OCI-M2 (cell line): ENCODE measurements around the gene CREB3L4.
"Not testable (repeated sequence)": the region's sequence is repeated elsewhere in the genome, so short reads cannot be mapped to it uniquely, and the experiment has no call there.

Source experiments
- DNase-seq: peaks from one replicate; lab custom pipeline; 2025; ENCODE audit not compliant: unreplicated experiment; lab: John Stamatoyannopoulos, UW

Gene CREB3L4

DNA sequence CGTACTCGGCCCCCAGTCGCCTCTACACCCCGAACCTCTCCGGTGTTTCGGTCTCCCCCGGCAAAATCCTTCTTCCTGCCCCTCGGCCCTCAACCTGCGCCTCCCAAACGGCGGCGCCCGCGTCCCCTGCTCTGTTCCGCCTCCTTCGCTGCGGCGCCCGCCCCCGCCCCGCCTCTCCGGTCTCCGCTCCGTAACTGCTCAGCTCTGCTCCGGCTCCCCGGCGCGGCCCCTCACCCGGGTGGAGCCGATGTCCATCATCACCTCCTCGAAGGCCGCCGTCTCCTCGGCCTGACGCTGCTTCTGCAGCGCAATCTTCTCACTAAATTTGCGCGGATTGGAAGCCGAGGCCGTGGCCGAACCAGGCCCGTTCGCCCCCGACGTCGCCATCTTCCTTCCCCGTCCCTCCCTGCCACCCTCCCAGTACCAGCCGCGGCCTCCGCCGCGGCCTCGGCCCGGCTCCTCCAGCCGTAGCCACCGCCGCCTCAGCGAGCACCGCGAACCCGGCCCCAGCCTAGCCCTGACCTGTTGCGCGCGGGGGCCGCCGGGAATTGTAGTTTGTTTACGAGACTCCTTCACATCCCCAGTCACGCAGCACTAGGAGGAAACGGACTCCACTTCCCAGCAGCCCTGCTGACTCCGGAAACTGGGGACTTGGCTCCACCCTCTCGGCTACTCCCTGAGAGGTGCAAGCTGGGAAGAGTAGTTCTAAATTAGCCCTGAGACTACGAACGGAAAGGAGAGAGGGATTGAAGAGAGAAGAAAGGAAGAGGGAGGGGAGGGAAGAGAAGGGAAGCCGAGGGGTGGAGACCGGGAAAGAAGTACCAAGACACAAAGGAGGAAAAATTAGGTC, 9.4 kb upstream of the CREB3L4 start, which contains the start of gene CRTC2:
Gene CRTC2, minus strand, starts transcription at position 502 of the 850 bp plus-strand sequence. Its CDS starts 115 bp downstream, at position 387.
- peak; percentile 58 for DNase-seq

DNA sequence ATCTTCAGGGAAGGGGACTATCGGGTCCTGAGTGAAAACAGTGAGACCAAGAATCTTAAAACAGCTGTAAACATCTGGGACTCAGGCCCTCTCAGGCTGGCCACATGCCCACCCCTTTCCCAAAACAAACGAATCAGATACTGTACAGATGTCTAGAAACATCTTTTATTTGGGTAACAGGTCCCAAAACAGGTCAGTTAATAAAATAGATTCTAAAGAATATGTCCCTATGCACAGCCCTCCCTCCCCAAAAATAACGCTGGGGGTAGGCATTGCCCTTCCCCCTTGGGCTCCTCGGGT, 8.8 kb upstream of the CREB3L4 start:
- DNase-seq: no peak

DNA sequence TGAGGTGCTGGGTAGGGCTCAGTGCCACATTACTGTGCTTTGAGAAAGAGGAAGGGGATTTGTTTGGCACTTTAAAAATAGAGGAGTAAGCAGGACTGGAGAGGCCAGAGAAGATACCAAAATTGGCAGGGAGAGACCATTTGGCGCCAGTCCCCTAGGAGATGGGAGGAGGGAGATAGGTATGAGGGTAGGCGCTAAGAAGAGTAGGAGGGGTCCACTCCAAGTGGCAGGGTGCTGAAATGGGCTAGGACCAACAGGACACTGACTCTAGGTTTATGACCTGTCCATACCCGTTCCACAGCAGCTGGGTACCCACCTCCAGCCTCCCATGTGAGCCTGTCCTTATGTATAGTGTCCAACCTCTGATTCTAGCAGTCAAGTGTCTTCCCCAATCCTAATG, 8.2 kb upstream of the CREB3L4 start:
- no peak for DNase-seq

DNA sequence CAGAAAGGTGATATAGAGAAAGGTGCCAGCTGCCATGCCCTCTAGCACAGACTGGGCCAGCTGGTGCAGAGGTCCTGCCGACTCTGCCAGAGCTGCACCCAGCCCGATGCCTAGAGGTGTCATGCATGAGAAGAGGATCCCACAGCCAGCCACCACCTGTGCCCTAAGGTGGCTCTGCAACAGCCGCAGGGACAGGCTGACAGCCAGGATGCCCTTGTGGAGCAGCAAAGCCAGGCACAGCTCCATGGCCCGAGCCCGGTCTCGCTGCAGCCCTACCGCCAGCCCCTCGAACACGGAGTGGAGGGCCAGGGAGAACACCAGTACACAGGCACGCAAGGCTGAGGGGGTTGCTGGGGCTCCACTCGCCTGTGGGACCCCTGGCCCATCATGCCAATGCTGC, 7.5 kb upstream of the CREB3L4 start:
- DNase-seq: no peak

DNA sequence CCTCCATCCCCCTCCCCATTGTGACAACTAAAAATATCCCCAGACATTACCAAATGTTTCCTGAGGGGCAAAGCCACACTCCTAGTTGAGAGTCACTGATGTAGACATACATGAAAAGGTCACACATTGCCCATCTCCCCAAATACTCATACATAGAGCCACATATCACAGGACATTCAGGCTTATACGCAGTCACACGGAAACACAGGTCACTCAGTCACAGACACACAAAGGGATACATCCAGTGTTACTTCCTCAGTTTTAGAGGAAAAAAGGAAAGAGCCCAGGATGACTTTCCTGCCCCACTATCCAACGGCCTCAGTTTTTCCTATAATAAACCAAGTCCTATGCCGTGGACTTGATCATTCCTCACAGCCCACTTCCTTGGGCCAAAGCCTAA, 6.3 kb upstream of the CREB3L4 start:
- no peak for DNase-seq

DNA sequence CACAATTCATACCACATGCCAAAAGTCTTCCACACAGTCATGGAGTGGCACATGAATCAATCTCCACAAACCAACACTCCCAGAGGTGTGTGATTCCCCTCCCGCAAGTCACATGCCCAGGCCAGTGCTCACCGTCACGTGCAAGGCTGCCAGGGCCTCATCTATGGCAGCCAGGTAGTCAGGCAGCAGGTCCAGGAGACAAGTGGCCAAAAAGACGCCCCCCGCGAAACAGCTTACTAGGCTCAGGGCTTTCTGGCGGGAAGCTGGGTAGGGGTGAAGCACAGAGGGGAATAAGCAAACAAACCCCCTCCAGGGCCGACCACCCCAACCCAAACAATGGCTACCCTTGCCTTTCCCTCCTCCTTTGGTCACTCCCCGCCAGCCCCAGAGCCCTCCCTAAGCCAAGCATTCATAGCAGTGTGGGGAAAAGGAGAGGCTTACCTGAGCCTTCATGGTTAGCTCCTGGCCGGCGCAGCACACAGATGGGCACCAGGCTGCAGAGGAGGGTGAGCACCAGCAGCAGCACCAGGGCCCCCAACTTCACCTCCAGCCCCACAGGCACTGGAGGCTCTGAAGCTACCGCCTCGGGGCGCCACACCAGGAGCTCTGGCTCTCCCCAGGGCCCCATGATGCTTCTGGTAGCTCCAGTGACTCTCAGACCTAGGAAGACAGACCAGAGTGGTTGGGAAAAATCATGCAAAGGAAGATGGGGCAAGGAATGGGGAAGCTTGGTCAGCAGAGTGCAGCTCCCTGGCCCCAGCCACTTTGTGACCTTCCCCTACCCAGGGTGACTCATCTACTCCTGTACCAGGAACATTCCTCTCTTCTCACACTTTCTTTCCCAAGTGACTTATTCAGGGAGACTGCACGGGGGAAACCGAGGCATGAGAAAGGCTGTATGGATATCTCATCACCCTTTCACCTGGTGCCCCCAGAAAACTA, 5.3 kb upstream of the CREB3L4 start:
- DNase-seq: no peak

DNA sequence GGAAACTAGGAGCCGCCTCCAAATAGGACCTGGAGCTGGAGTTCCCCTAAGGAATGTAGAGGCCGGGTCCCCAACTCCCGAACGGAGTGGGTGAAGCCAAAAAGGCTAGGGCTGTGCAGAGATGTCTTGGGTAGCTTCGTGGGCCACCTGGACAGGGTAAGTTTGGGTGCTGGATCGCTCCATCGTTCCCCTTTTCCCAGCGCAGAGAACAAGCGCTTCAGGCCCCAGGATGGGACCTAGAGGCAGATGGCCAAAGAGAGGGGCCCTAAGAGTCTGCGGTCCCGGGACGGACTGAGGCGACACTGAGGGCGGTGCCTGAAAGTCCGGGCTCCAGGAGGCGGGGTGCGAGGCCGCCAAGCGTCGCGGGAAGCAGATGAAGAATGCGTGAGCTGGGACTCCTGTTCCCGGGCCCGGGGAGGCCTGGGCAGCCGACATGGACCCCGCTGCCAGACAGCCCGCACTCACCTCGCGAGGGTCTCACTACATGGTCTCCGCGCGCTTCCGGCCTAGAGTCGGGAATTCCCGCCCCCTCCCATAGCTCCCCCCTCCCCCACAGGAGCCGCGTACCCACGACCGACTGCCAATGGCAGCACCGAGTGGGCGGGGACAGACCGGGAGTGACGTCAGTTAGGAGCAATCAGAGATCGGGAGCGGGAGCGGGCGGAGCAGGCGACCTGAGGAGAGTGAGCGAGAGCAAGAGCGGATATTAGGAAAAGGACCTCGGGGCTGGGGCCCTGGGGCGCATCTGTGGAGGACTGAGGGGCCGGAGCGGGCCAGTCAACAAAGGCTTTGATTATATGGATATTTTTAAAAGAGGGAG, 4.5 kb upstream of the CREB3L4 start, which contains the start of gene SLC39A1:
Gene SLC39A1, minus strand, starts transcription at position 508 of the 820 bp plus-strand sequence. CDS start 822 bp downstream, outside the sequence.
- DNase-seq: peak; percentile 84

DNA sequence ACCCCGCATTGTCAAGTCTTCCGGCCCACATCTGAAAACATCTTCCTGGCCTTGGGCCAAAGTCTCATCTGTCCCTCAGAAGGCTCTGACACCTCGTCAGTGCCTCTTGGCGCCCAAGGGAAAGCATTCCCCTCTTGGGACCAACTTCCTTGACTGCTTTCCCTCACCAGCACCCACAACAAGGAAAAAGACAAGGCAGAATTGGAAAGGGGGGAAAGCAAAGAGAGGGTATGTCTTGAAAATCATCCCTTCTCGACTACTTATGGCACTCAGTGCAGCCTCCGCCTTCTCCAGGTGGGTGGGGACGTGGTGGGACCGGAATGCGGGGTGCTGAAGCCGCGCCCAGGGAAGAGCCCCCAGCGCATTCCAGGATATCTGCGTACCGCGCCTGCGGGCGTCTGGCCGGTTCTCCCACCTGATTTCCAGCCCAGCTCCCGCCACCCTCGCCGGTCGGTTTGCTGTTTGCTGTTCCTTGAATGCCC, 3.8 kb upstream of the CREB3L4 start:
- no peak for DNase-seq

DNA sequence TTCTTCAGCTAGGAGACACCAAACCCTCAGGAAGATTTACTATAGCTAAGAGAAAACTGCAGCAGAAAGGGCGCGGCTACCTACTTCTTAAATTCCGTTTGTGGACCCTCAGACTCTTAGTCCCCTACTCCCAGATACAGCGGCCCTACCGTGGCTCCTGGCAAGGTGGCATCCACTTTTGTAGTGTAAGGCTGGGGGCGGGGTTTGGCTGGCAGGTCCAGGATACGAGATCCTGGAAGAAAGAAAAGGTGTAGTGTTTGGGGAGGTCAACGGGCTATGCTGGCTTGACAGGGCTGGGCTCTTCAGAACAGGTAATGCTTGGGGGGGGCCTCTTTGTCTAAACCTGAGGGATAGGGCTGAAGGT, 280 bp downstream of the CREB3L4 start:
- DNase-seq: no peak

DNA sequence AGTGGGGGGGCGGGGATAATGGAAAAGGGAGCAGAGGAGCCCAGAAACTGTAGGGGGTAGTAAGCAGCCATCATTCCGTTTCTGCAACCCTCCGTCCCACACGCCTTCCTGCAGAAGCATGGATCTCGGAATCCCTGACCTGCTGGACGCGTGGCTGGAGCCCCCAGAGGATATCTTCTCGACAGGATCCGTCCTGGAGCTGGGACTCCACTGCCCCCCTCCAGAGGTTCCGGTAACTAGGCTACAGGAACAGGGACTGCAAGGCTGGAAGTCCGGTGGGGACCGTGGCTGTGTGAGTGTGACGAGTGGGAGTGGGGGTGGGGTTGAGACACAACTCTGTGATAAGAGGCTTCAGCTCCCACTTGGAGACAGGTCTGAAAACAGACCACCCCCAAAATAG, 706 bp downstream of the CREB3L4 start:
- DNase-seq: no peak

DNA sequence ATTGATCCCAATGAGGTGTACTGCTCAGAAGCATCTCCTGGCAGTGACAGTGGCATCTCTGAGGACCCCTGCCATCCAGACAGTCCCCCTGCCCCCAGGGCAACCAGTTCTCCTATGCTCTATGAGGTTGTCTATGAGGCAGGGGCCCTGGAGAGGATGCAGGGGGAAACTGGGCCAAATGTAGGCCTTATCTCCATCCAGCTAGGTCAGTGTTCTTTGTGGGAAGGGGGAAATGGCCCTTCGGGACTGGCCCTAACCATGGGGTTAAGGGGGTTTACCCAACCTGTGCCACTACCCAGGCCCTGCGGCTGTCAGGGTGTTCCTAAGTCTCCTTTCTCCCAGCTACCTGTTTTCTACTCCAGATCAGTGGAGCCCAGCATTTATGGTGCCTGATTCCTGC, 1.3 kb downstream of the CREB3L4 start:
- DNase-seq: no peak

DNA sequence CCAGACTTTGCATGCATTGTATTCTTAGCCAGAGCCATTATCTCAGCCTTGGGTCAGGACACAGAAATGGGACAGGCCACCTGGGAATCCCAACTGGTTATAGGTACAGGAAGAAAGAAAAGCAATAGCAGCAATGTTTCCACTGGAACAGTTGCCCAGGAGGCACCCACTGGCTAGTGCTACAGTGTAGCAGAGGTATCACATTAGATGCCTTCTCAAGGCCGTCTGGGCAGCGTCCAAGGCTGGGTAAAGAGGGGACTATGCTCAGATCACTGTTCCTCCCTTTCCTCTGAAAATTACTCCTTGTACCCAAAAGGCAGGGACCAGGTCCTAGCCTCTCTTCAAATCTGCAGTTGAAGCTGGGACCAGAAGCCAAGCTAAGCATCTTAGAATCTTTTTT, 2.6 kb downstream of the CREB3L4 start:
- no peak for DNase-seq

DNA sequence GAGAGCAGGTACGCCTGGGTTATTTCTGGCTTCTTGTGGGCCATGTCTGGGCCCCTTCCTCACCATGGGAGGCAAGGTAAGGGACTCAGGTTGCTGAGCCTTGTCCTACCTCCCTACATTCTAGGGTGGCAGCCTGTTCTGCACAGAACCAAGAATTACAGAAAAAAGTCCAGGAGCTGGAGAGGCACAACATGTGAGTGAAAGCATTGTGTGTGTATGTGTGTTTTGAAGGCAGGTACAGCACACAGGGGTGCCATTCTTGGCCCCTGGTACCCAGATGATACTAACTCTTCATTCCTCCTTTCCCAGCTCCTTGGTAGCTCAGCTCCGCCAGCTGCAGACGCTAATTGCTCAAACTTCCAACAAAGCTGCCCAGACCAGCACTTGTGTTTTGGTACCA, 5.4 kb downstream of the CREB3L4 start:
- no peak for DNase-seq

DNA sequence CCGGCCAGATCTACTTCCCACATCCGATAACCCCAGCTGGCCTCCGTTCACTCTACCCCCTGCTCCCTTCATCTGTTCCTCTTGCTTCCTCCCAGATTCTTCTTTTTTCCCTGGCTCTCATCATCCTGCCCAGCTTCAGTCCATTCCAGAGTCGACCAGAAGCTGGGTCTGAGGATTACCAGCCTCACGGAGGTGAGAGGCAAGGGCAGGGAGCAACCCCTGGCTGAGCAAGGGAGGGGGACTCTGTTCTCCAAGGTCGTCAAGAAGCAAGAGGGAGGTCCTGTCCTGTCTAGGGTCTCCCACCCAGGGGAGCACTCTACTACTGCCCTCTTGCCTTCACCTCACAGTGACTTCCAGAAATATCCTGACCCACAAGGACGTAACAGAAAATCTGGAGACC, 5.8 kb downstream of the CREB3L4 start:
- no peak for DNase-seq

DNA sequence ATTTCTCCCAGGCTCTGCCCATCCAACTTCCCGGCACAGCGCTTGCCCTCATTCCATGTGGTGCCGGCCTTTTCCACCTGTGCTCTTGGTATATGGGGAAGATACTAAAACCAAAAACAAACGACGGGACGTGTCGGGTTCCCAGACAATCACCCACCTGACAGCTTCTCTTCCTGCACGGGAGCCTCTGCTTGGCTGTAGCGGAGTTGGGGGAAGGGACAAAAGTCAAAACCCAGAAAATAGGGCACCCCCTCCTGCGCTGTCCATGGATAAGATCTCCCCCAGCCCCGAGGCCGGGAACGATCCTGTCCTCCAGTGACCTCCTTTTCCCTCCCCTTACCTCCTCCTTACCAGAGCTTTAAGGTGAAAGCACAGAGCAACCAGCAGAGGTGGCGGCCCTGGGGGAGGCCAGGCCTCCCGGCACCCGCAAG, 9.1 kb downstream of the CREB3L4 start:
- DNase-seq: no peak

DNA sequence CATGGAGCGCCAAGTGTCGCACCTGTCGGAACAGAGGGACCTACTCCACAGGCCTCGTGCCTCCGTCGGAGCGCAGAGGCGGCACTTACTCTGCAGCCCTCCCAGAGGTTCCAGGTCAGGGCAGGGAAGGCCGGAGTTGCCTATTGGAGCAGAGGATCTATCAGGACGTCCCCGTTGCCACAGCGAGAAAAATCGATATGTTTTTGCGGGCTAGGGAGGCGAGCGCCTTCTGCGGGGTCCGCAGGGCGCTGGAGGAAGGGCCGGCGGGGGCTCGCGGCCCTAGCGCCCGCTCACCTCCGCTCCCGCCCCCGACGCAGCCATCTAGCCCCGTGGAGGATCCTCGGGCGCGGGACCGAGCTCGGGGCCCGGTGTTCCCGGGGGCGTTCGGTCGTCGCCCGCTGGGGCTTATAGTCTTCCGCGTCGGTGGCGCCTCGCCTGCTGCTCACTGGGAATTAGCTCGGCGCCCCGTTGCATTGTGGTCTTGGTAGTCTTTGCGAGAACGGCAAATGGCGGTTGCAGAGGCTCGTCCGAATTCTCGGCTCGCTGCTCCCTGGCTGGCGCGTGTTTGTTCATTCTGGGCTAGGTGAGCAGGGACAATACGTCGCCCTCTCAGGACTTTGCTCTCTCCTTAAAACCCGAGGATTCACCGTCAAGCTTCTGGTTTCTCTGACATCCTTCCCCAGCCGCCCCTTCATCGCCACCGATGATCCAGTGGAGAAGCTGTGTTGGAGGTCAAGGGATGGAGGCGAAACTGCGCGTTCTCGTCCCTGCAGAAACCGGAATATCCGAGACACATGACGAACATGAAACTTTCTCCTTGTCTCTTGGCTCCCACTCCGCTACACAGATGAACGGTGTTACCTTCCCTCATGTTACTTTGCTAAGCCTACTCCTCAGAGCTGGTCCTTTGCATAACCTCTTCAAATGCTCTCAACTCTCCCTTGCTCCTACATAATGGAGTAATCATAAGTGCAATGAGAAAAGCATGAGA, 9.8 kb downstream of the CREB3L4 start, which contains the start of gene JTB:
Gene JTB, minus strand, starts transcription at position 425 of the 991 bp plus-strand sequence. Its CDS starts 422 bp downstream, at position 3.
- no peak for DNase-seq

DNA sequence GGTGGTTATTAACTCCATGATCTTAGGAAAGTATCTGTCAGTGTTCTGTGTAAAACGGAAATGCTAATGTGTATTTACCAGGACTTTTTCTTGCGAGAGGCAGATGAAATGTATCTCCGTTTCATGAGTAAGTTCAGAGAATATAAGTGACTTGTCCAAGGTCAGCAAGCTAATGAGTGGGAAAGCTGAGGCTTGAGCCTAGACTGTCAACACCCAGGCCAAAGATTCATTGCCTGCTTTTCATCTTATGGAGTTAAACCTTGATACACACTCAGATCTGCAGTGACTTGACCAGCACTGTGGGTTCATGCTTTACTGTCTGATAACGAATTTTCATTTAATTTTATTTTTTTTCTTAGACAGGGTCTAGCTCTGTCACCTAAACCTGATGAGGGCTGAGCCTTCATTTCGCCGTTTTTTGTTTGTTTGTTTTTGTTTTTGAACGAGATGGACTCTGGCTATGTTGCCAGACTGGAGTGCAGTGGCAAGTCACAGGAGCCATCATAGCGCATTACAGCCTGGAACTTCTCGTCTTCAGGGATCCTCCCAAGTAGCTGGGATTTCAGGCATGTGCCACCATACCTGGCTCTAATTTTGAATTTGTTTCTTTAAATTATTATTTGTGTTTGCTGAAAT, 10.7 kb downstream of the CREB3L4 start:
- no peak for DNase-seq

DNA sequence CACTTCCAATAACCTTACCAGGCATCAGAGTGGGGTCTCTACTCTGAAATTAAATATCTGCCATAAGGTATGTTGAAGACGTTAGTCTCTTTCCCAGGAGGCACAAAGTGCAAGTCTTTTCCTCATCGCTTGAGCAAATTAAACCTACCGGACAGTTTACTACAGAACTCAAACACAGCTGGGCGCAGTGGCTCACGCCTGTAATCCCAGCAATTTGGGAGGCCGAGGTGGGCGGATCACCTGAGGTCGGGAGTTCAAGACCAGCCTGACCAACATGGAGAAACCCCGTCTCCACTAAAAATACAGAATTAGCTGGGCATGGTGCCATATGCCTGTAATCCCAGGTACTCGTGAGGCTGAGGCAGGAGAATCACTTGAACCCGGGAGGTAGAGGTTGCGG, 11.4 kb downstream of the CREB3L4 start:
- not testable (repeated sequence) for DNase-seq

DNA sequence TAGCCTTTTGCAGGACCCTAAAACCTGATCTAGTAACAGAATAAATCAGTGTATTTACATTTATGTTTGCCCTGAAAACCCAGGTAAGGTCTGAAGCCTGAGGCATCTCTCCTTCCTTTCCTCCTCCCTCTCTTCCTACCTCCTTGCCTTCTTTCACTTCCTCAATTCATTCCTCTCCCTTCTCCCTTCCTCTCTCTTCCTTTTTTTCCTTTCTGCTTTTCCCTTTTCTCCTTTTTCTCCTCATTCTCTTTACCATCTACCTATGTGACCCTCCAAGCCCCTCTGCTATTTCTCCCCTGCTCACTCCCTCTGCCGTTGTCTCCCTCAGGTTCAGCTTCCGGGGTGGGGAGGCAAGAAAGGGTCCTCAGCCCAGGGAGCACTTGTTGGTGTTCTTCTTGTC, 14.0 kb downstream of the CREB3L4 start:
- DNase-seq: not testable (repeated sequence)
